H1 (cell line): ENCODE data around the gene LAMP1.

ENCODE experiments used
- ASH2L ChIP-seq: fragments of 200-600, 300-600 bp; sonication (generic); IDR thresholded peaks from one replicate; pipeline ENCODE4 v1.7.1; 2017; ENCODE audit warnings: low read length
- CHD2 ChIP-seq: IDR thresholded peaks from 2 replicates; pipeline ENCODE4 v1.6.1; 2012; ENCODE audit warnings: low read length, improper control_type of control experiment
- CTCF ChIP-seq, 3 experiments: IDR thresholded peaks; 1 replicate in 2 of 3; 2 replicates in 1 of 3; pipeline versions ENCODE4 v1.5.1 to v1.6.1; 2011; ENCODE audit warnings: low read length in 3 of 3, mild to moderate bottlenecking in 3 of 3, inconsistent platforms in 2 of 3, low read depth in 1 of 3, moderate library complexity in 1 of 3; ENCODE audit not compliant: insufficient read depth in 1 of 3; ENCODE audit errors: control extremely low read depth in 1 of 3
- EP300 ChIP-seq, 2 experiments: IDR thresholded peaks; 1 replicate in 1 of 2; 2 replicates in 1 of 2; pipeline ENCODE4 v1.6.1; 2011 to 2012; ENCODE audit warnings: low read depth in 2 of 2, low read length in 2 of 2, mild to moderate bottlenecking in 2 of 2, borderline replicate concordance in 1 of 2, inconsistent platforms in 1 of 2, moderate library complexity in 1 of 2
- EZH2 ChIP-seq: fragments of 200-600 bp; sonication (generic); IDR thresholded peaks from 2 replicates; pipeline ENCODE4 v1.7.1; 2012; ENCODE audit warnings: low read depth, mild to moderate bottlenecking, moderate library complexity, low read length, inconsistent platforms; ENCODE audit not compliant: severe bottlenecking
- GTF2F1 ChIP-seq: IDR thresholded peaks from 2 replicates; pipeline ENCODE4 v1.6.1; 2012; ENCODE audit warnings: low read depth, low read length, improper control_type of control experiment, borderline replicate concordance
- JUND ChIP-seq: IDR thresholded peaks from 2 replicates; pipeline ENCODE4 v1.6.1; 2011; ENCODE audit warnings: mild to moderate bottlenecking, improper control_type of control experiment, low read length
- NRF1 ChIP-seq: IDR thresholded peaks from 2 replicates; pipeline ENCODE4 v1.6.1; 2011; ENCODE audit warnings: mild to moderate bottlenecking, low read depth, low read length, improper control_type of control experiment
- POLR2AphosphoS5 ChIP-seq: IDR thresholded peaks from 2 replicates; pipeline ENCODE4 v1.6.1; 2011; ENCODE audit warnings: low read depth, low read length
- SP2 ChIP-seq: IDR thresholded peaks from 2 replicates; pipeline ENCODE4 v1.6.1; 2012; ENCODE audit warnings: mild to moderate bottlenecking, low read length, inconsistent platforms
- SUZ12 ChIP-seq: fragments of 200-600 bp; sonication (generic); IDR thresholded peaks from 2 replicates; pipeline ENCODE4 v1.6.1; 2012; ENCODE audit warnings: mild to moderate bottlenecking, inconsistent platforms, low read length, moderate library complexity, mixed read lengths
- ZNF274 ChIP-seq: IDR thresholded peaks from 2 replicates; pipeline ENCODE4 v1.7.0; 2012; ENCODE audit warnings: low read length, borderline replicate concordance; ENCODE audit errors: extremely low read depth

- TF ChIP-seq CTCF (IDR thresholded peaks at IDR 0.05; ENCODE audit: control extremely low read depth in 1 of 3, insufficient read depth in 1 of 3, low read depth in 1 of 3, low read length in 3 of 3) (no peak), ASH2L (no peak), GTF2F1 (no peak), EP300 (IDR thresholded peaks at IDR 0.05; ENCODE audit: borderline replicate concordance in 1 of 2, low read depth in 2 of 2, low read length in 2 of 2) (no peak), SP2 (no peak), CHD2 (no peak), JUND (no peak), EZH2 (no peak), POLR2AphosphoS5 (no peak), ZNF274 (no peak), NRF1 (no peak), SUZ12 (no peak)
Observed at GRCh38 chr13:113332615-113333014, 35.6 kb downstream of the LAMP1 start.
